Testis (tissue), 3 donors: ENCODE results near the gene RBM12. TPM values are rescaled to one million over a fixed set of nuclear protein-coding genes. Genes with fewer than 3 reads are reported as not detected.

Experiments
- DNase-seq: peaks from one replicate; pipeline ENCODE4 v3.0.0-alpha.2; 2019
- H3K27ac ChIP-seq, 2 donors: fragments of 200-600 bp; sonication (generic); one replicate each; pipeline ENCODE4 v1.5.1; 2019
- H3K27me3 ChIP-seq: fragments of 200-600 bp; sonication (generic); one replicate; pipeline ENCODE4 v1.5.1; 2019
- H3K36me3 ChIP-seq: fragments of 200-600 bp; sonication (generic); one replicate; pipeline ENCODE4 v1.5.1; 2017; ENCODE audit warnings: low read depth; ENCODE audit errors: missing control alignments
- H3K4me1 ChIP-seq: fragments of 200-600 bp; sonication (generic); one replicate; pipeline ENCODE4 v1.5.1; 2019
- H3K4me3 ChIP-seq, 2 donors: fragments of 200-600 bp; sonication (generic); one replicate each; pipeline ENCODE4 v1.5.1; 2017 to 2019
- H3K9me3 ChIP-seq: fragments of 200-600 bp; sonication (generic); one replicate; pipeline ENCODE4 v1.5.1; 2017
- POLR2A ChIP-seq: fragments of 450-650 bp; IDR thresholded peaks from one replicate; pipeline ENCODE4 v1.6.1; 2017; ENCODE audit warnings: antibody characterized with exemption, mild to moderate bottlenecking, moderate library complexity
- WGBS, 2 donors: methylation state at CpG; one replicate each; pipeline ENCODE4 v1.1.5; 2018; 5-methylcytosine and 5-hydroxymethylcytosine counted together
- intact Hi-C: fragments of 100-400 bp; cut with DNase I; formaldehyde crosslinking; loops from one replicate; pipeline ENCODE4 v1.15.1; 2023; ENCODE audit warnings: low total_unique reads
- polyA plus RNA-seq: library from polyadenylated mRNA; stranded (reverse); fragments of 350-450 nt; fragmentation: Illumina TruSeq; extraction: RNeasy Lipid Tissue Mini Kit (QIAGEN cat#74804); gene quantifications from one replicate; pipeline ENCODE4 v1.2.3, GENCODE V29; 2014; ENCODE audit warnings: low read depth, low replicate concordance; ENCODE audit not compliant: insufficient read depth
- total RNA-seq, 2 donors: library from RNA; depleted of rRNA; stranded (reverse); fragments of >200 nt; gene quantifications; one replicate each; pipeline ENCODE4 v1.2.3, GENCODE V29; 2016
- TF ChIP-seq, protein P1 (sequence below), 3 experiments: fragments of 450-650 bp in 2 of 3; fragments of 200-600 bp in 1 of 3; sonication (generic) in 1 of 3; IDR thresholded peaks; one replicate each; pipeline ENCODE4 v1.5.1; 2016 to 2019; ENCODE audit warnings: antibody characterized with exemption in 3 of 3, mild to moderate bottlenecking in 2 of 3, moderate library complexity in 1 of 3

RBM12 gene
- total and polyA plus RNA-seq, 3 donors from 2014 or later: 40.8 to 54.9 (median 46.3) TPM

DNA sequence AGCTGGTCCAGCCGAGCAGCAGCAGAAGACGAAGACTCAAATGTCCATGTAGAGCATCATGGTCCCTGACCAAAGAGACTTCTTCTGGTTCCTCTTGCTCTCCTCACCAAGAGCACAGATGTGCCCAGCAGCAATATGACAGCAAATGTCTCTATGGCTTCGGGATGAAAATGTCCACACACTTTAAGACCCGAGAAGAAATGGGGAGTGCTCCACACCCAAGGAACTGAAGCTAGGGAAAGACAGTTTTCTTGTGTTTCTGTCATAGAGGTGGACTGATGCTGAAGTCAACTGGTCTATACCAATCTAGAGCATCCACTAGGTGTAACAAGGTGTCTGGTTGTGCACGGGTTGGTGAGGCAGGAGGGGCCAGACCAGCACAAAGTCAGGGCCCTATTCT lies 4.5 kb upstream of the RBM12 start:
- Histone ChIP-seq H3K27ac (no peak overlapping the region), H3K36me3 (no peaks in the 10 kb centered on the region), H3K4me3 (no peak overlapping the region), H3K9me3 (no peaks in the 10 kb centered on the region), H3K27me3 (no peaks in the 10 kb centered on the region), H3K4me1 (no peaks in the 10 kb centered on the region)
- intact Hi-C loops: no loop called here
- TF ChIP-seq, protein P1, sequence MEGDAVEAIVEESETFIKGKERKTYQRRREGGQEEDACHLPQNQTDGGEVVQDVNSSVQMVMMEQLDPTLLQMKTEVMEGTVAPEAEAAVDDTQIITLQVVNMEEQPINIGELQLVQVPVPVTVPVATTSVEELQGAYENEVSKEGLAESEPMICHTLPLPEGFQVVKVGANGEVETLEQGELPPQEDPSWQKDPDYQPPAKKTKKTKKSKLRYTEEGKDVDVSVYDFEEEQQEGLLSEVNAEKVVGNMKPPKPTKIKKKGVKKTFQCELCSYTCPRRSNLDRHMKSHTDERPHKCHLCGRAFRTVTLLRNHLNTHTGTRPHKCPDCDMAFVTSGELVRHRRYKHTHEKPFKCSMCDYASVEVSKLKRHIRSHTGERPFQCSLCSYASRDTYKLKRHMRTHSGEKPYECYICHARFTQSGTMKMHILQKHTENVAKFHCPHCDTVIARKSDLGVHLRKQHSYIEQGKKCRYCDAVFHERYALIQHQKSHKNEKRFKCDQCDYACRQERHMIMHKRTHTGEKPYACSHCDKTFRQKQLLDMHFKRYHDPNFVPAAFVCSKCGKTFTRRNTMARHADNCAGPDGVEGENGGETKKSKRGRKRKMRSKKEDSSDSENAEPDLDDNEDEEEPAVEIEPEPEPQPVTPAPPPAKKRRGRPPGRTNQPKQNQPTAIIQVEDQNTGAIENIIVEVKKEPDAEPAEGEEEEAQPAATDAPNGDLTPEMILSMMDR (IDR thresholded peaks at IDR 0.05): no peak
- TF ChIP-seq POLR2A: no peak
- 95 to 97% methylated on average over 5 of the region's 5 CpGs for WGBS, 2 donors
- no peak for DNase-seq

DNA sequence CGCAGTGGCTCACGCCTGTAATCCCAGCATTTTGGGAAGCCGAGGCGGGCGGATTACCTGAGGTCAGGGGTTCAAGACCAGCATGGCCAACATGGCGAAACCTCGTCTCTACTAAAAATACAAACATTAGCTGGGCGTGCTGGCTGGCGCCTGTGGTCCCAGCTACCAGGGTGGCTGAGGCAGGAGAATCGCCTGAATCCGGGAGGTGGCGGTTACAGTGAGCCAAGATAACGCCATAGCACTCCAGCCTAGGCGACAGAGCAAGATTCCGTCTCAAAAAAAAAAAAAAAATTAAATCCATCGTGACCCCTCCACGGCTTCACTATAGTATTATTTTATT lies 1.2 kb upstream of the RBM12 start:
- WGBS, 2 donors: 67 to 85% methylated on average over 17 of the region's 17 CpGs
- H3K36me3 ChIP-seq: no peaks in the 10 kb centered on the region
- TF ChIP-seq, protein P1 (IDR thresholded peaks at IDR 0.05): no peak
- no peak for TF ChIP-seq POLR2A
- H3K4me3 ChIP-seq: peak overlapping the region in 1 of 2 donors; percentile 97
- no peaks in the 10 kb centered on the region for H3K27me3 ChIP-seq
- H3K27ac ChIP-seq: peak overlapping the region; percentile 39 to 97
- no peak for DNase-seq
- no peaks in the 10 kb centered on the region for H3K9me3 ChIP-seq
- H3K4me1 ChIP-seq: peaks cover 12% of the 10 kb centered on the region
- intact Hi-C loops: no loop called here

DNA sequence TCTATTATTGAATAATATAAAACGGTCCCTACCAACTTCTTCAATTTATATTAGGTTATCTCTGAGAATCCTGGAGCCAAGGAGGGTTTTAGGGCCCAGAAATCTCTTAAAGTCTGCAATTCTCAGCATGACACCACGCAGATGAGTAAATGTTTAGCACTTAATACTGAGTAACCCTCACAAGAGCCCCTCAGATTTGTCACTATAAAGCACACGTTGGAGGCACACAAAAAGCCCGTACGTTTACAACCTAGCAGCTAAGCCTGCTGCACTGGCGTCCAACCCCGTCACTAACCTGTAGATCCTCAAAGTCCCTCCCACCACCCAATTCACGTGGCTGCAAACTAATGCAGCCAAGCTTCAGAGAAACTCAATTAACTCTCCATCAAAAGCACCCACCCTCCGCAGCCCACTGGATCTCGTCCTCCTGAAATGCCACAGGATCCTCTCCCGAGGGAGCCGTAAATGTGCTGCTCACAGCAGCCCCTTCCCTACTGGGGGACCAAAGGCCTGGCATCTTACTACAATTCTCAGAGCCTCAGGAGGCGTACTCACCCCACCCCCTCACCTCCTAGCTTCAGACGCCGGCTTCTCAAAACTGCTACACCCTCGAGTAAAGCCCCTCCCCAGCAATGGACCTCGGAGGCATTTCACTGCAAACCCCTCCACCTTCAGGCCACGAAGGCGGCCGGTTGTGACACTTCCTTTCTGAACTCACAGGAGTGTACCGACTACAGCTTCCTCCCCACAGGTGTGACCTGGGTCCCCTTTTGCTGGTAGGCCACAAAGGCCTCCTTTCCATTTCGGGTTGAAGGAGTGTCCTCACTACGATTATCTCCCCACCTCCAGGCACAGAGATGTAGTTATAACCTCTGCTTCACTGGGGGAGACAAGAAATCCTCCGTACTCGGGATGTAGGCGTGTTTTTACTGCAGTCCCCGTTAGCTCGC lies 909 bp downstream of the RBM12 start:
- intact Hi-C loops: no loop called here

DNA sequence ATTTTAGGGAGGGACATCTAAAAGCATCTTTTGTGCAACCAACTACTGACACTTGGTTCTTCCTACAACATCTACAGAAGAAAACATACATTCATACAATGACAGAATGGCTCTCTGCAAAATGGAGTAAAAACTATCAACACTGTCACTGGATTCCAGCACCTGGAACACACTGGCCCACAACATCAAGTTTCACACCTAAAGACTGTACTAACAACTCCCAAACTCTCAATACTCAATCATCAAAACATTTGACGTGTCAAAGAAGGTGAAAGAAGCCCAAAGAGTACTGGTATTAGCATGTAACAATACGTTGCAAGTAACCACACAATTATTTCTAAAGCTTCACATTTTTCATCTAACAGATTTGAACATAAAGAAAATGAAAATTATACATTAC lies 2.1 kb downstream of the RBM12 start:
- Histone ChIP-seq H3K27me3 (no peaks in the 10 kb centered on the region), H3K27ac (peak overlapping the region in 1 of 2 donors; percentile 97), H3K4me3 (no peak overlapping the region), H3K9me3 (no peaks in the 10 kb centered on the region), H3K36me3 (no peaks in the 10 kb centered on the region), H3K4me1 (peaks cover 16% of the 10 kb centered on the region)
- 25 to 33% methylated on average over 2 of the region's 2 CpGs for WGBS, 2 donors
- DNase-seq: no peak
- intact Hi-C loops: no loop called here
- TF ChIP-seq, protein P1 (IDR thresholded peaks at IDR 0.05): no peak
- TF ChIP-seq POLR2A: no peak

More for the DNA sequence above, 909 bp downstream of the RBM12 start:
- peak; percentile 78 for DNase-seq
- Histone ChIP-seq H3K36me3 (no peaks in the 10 kb centered on the region), H3K27me3 (no peaks in the 10 kb centered on the region), H3K4me3 (peak overlapping the region; percentile 96 to 97), H3K27ac (peak overlapping the region; percentile 97 to 99), H3K4me1 (peaks cover 16% of the 10 kb centered on the region), H3K9me3 (no peaks in the 10 kb centered on the region)
- no peak for TF ChIP-seq POLR2A
- TF ChIP-seq, protein P1 (IDR thresholded peaks at IDR 0.05): no peak
- 0 to 1% methylated on average over 28 of the region's 28 CpGs for WGBS, 2 donors
